Karpas-422 (cell line): ENCODE results near the gene ABCG1. TPM values are rescaled to one million over a fixed set of nuclear protein-coding genes. Genes with fewer than 3 reads are reported as not detected.

Source experiments
- DNase-seq: peaks from one replicate; pipeline ENCODE4 v3.0.0-alpha.2; 2015
- H2AFZ ChIP-seq: fragments of 200-600 bp; sonication (generic); 2 replicates; pipeline ENCODE4 v1.6.1; 2014; ENCODE audit warnings: antibody characterized with exemption, low read length, mixed read lengths
- H3K27ac ChIP-seq: fragments of 200-600 bp; sonication (generic); 2 replicates; pipeline ENCODE4 v1.5.1; 2014; ENCODE audit warnings: mild to moderate bottlenecking, low read length, moderate library complexity
- H3K27me3 ChIP-seq: fragments of 200-600 bp; sonication (generic); 2 replicates; pipeline ENCODE4 v1.6.1; 2014; ENCODE audit warnings: low read length, mixed read lengths
- H3K36me3 ChIP-seq: fragments of 200-600 bp; sonication (generic); 2 replicates; pipeline ENCODE4 v1.6.1; 2014; ENCODE audit warnings: low read length, mixed read lengths; ENCODE audit not compliant: insufficient read depth
- H3K4me1 ChIP-seq: fragments of 200-600 bp; sonication (generic); 2 replicates; pipeline ENCODE4 v1.6.1; 2014; ENCODE audit warnings: mild to moderate bottlenecking, low read length, mixed read lengths
- H3K4me2 ChIP-seq: fragments of 200-600 bp; sonication (generic); 2 replicates; pipeline ENCODE4 v1.6.1; 2014; ENCODE audit warnings: low read length, low read depth, mild to moderate bottlenecking; ENCODE audit not compliant: poor library complexity, severe bottlenecking
- H3K4me3 ChIP-seq: fragments of 200-600 bp; sonication (generic); 2 replicates; pipeline ENCODE4 v1.5.1; 2014; ENCODE audit warnings: mild to moderate bottlenecking, antibody characterized with exemption, low read length, mixed read lengths
- H3K79me2 ChIP-seq: fragments of 200-600 bp; sonication (generic); 2 replicates; pipeline ENCODE4 v1.6.1; 2014; ENCODE audit warnings: mild to moderate bottlenecking, low read length, mixed read lengths
- H3K9ac ChIP-seq: fragments of 200-600 bp; sonication (generic); 2 replicates; pipeline ENCODE4 v1.6.0; 2014; ENCODE audit warnings: low read length
- H3K9me2 ChIP-seq: fragments of 200-600 bp; sonication (generic), shearing (Covaris generic); replicated peaks from 2 replicates; pipeline ENCODE4 v1.6.0; 2014; ENCODE audit warnings: mild to moderate bottlenecking, low read length, moderate library complexity; ENCODE audit not compliant: insufficient read depth
- H3K9me3 ChIP-seq: fragments of 300-700, 200-600 bp; sonication (generic); 2 replicates; pipeline ENCODE4 v1.6.1; 2014; ENCODE audit warnings: low read length, mixed read lengths
- H4K20me1 ChIP-seq: fragments of 200-600 bp; sonication (generic); 2 replicates; pipeline ENCODE4 v1.6.1; 2014; ENCODE audit warnings: mild to moderate bottlenecking, antibody characterized with exemption, low read length, low read depth; ENCODE audit not compliant: insufficient read depth
- total RNA-seq: library from RNA; depleted of rRNA; stranded (reverse); fragments of >200 nt; shearing (Covaris generic); gene quantifications from 2 replicates; pipeline ENCODE4 v1.2.3, GENCODE V29; 2014; ENCODE audit warnings: low replicate concordance

The ABCG1 gene
- total RNA-seq, 1 experiment from 2014 or later: not detected

GRCh38 chr21:42316891-42317290, 98.0 kb downstream of the ABCG1 start:
- Histone ChIP-seq H3K27ac (no peak overlapping the region), H2AFZ (no peak overlapping the region), H3K4me3 (no peak overlapping the region), H3K36me3 (no peaks in the 10 kb centered on the region), H3K9me3 (no peaks in the 10 kb centered on the region), H3K4me1 (no peaks in the 10 kb centered on the region), H3K9ac (no peak overlapping the region), H3K9me2 (no peaks in the 10 kb centered on the region), H3K4me2 (no peak overlapping the region), H3K79me2 (no peaks in the 10 kb centered on the region), H4K20me1 (0 out of 2 replicates have a peak, but pooled peaks cover 5% of the 10 kb centered on the region), H3K27me3 (no peaks in the 10 kb centered on the region)
- no peak for DNase-seq

DNA sequence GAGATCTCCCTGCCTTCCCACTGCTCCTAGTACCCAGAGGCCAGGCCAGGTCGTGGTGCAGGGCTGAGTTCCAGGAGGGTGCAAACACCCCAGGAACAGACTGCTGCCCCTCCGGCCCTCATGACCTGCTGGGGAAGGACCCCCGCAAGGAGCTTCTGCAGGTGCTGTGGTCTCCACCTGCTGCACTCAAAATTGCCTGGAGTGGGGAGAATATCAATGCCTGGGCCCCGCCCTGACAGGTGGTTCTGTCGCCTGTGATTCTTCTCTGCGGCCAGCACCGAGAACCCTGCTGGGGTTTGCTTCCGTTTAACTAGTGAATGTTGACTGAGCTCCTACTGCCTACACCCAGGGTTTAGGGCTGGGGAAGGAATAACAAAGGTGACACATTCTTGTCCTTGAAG, 98.4 kb downstream of the ABCG1 start:
- Histone ChIP-seq H2AFZ (no peak overlapping the region), H3K4me2 (no peak overlapping the region), H4K20me1 (0 out of 2 replicates have a peak, but pooled peaks cover 5% of the 10 kb centered on the region), H3K9me3 (no peaks in the 10 kb centered on the region), H3K79me2 (no peaks in the 10 kb centered on the region), H3K27ac (no peak overlapping the region), H3K9ac (no peak overlapping the region), H3K36me3 (no peaks in the 10 kb centered on the region), H3K9me2 (no peaks in the 10 kb centered on the region), H3K4me3 (no peak overlapping the region), H3K27me3 (no peaks in the 10 kb centered on the region), H3K4me1 (no peaks in the 10 kb centered on the region)
- DNase-seq: no peak

- Histone ChIP-seq H3K4me3 (no peak overlapping the region), H3K4me2 (no peak overlapping the region), H3K9me2 (no peaks in the 10 kb centered on the region), H3K27ac (no peak overlapping the region), H3K27me3 (no peaks in the 10 kb centered on the region), H3K36me3 (no peaks in the 10 kb centered on the region), H3K9me3 (no peaks in the 10 kb centered on the region), H3K9ac (no peak overlapping the region), H2AFZ (no peak overlapping the region), H3K79me2 (no peaks in the 10 kb centered on the region), H3K4me1 (no peaks in the 10 kb centered on the region), H4K20me1 (0 out of 2 replicates have a peak, but pooled peaks cover 5% of the 10 kb centered on the region)
- no peak for DNase-seq
Measured at GRCh38 chr21:42317826-42318746, 99.1 kb downstream of the ABCG1 start.

- no peak overlapping the region for H3K9ac ChIP-seq
- no peak overlapping the region for H3K27ac ChIP-seq
- no peak overlapping the region for H3K4me3 ChIP-seq
- DNase-seq: no peak
- no peak overlapping the region for H2AFZ ChIP-seq
- H3K9me3 ChIP-seq: no peaks in the 10 kb centered on the region
- H3K4me2 ChIP-seq: no peak overlapping the region
- no peaks in the 10 kb centered on the region for H3K4me1 ChIP-seq
- no peaks in the 10 kb centered on the region for H3K27me3 ChIP-seq
- H3K9me2 ChIP-seq: no peaks in the 10 kb centered on the region
- 0 out of 2 replicates have a peak, but pooled peaks cover 5% of the 10 kb centered on the region for H4K20me1 ChIP-seq
- no peaks in the 10 kb centered on the region for H3K79me2 ChIP-seq
- H3K36me3 ChIP-seq: no peaks in the 10 kb centered on the region
Measured at GRCh38 chr21:42319376-42319775, 100.4 kb downstream of the ABCG1 start.

GRCh38 chr21:42319851-42320572, 101.1 kb downstream of the ABCG1 start:
- Histone ChIP-seq H3K4me3 (no peak overlapping the region), H2AFZ (no peak overlapping the region), H3K9ac (no peak overlapping the region), H3K79me2 (no peaks in the 10 kb centered on the region), H3K4me2 (no peak overlapping the region), H4K20me1 (0 out of 2 replicates have a peak, but pooled peaks cover 5% of the 10 kb centered on the region), H3K9me3 (no peaks in the 10 kb centered on the region), H3K4me1 (no peaks in the 10 kb centered on the region), H3K36me3 (no peaks in the 10 kb centered on the region), H3K9me2 (no peaks in the 10 kb centered on the region), H3K27ac (no peak overlapping the region), H3K27me3 (no peaks in the 10 kb centered on the region)
- DNase-seq: no peak

DNA sequence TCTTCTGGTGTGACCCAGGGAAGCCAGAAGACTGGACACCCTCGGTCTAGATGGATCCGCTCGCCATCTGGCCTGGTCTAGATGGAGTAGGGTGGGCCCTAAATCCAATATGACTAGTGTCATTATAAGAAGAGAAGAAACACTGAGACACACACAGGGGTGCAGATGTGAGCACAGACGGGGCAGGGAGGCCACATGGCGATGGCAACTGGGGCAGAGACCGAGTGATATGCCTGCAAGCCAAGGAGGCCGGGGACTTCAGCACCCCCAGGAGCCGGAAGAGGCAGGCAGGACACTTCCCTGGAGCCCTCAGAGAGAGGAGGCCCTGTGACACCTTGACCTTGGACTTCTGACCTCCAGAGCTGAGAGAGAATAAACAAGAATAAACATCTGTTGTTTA, 101.9 kb downstream of the ABCG1 start:
- H3K9me3 ChIP-seq: no peaks in the 10 kb centered on the region
- H2AFZ ChIP-seq: no peak overlapping the region
- H3K79me2 ChIP-seq: no peaks in the 10 kb centered on the region
- no peak overlapping the region for H3K4me2 ChIP-seq
- H3K4me1 ChIP-seq: no peaks in the 10 kb centered on the region
- H3K36me3 ChIP-seq: no peaks in the 10 kb centered on the region
- H3K4me3 ChIP-seq: no peak overlapping the region
- H4K20me1 ChIP-seq: no peaks in the 10 kb centered on the region
- no peak overlapping the region for H3K9ac ChIP-seq
- no peaks in the 10 kb centered on the region for H3K27me3 ChIP-seq
- no peaks in the 10 kb centered on the region for H3K9me2 ChIP-seq
- H3K27ac ChIP-seq: no peak overlapping the region
- DNase-seq: no peak

GRCh38 chr21:42321231-42321630, 102.3 kb downstream of the ABCG1 start:
- Histone ChIP-seq H2AFZ (no peak overlapping the region), H3K27me3 (no peaks in the 10 kb centered on the region), H4K20me1 (no peaks in the 10 kb centered on the region), H3K9me2 (no peaks in the 10 kb centered on the region), H3K9me3 (no peaks in the 10 kb centered on the region), H3K9ac (no peak overlapping the region), H3K36me3 (no peaks in the 10 kb centered on the region), H3K4me1 (no peaks in the 10 kb centered on the region), H3K27ac (no peak overlapping the region), H3K4me3 (no peak overlapping the region), H3K4me2 (no peak overlapping the region), H3K79me2 (no peaks in the 10 kb centered on the region)
- no peak for DNase-seq

DNA sequence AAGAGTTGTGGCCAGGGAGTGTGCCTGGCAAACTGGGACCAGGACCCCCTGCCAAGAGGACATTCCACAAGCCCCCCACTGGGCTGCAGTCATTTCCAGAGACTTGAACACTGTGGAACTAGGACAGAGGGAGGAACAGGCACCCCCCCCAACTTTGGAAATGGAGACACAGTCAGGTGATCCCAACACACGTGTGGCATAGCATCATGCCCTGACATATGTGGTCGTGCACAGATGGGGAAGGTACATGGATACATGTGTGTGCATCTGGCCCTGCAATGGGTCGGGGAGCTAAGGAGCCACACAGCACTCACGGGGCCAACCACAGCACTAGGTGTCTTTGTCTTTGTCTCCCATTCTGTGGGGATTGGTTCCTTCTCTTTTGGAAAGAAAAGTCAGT, 102.9 kb downstream of the ABCG1 start:
- H3K27me3 ChIP-seq: no peaks in the 10 kb centered on the region
- no peak overlapping the region for H3K9ac ChIP-seq
- H2AFZ ChIP-seq: no peak overlapping the region
- no peaks in the 10 kb centered on the region for H3K9me3 ChIP-seq
- no peak overlapping the region for H3K4me2 ChIP-seq
- no peak overlapping the region for H3K4me3 ChIP-seq
- H3K9me2 ChIP-seq: no peaks in the 10 kb centered on the region
- no peaks in the 10 kb centered on the region for H3K4me1 ChIP-seq
- H3K79me2 ChIP-seq: no peaks in the 10 kb centered on the region
- H4K20me1 ChIP-seq: no peaks in the 10 kb centered on the region
- no peaks in the 10 kb centered on the region for H3K36me3 ChIP-seq
- no peak overlapping the region for H3K27ac ChIP-seq
- no peak for DNase-seq
